T-cell (primary cell): Measurements from ENCODE around the gene CAMK2N1. TPM values are rescaled to one million over a fixed set of nuclear protein-coding genes. Genes with fewer than 3 reads are reported as not detected.

Experiments
- ATAC-seq, 4 experiments: fragments of 200-7000 bp in 3 of 4; fragments of 150-1000 bp in 1 of 4; cut with Tn5 transposase; replicated peaks in 1 of 4; 1 replicate in 3 of 4; 2 replicates in 1 of 4; pipeline ENCODE4 v1.10.0; 2021; ENCODE audit warnings: moderate library complexity in 3 of 4, mild to moderate bottlenecking in 2 of 4, moderate number of reproducible peaks in 1 of 4
- CTCF ChIA-PET, 2 donors: fragments of 300-600 bp; sonication (Branson Sonifier 250); formaldehyde crosslinking; loops; one replicate each; lab custom pipeline; 2022; ENCODE audit warnings: antibody characterized with exemption in 2 of 2; lab: Charles Lee
- POLR2A ChIA-PET, 2 donors: fragments of 300-600 bp; sonication (Branson Sonifier 250); formaldehyde crosslinking; loops; one replicate each; lab custom pipeline; 2022; ENCODE audit warnings: antibody characterized with exemption in 2 of 2; lab: Charles Lee
- DNase-seq, 35 experiments: peaks; one replicate each; pipeline versions ENCODE4 v3.0.0 to v3.0.0-alpha.2; 2013 to 2023
- H3K27ac ChIP-seq: one replicate; pipeline ENCODE4 v1.5.1; 2013; ENCODE audit warnings: low read length
- H3K27me3 ChIP-seq, 2 experiments: replicated peaks in 1 of 2; 1 replicate in 1 of 2; 2 replicates in 1 of 2; pipeline versions ENCODE4 v1.6.1 to v1.7.0; 2013; ENCODE audit warnings: low read length in 1 of 2, mixed read lengths in 1 of 2; ENCODE audit not compliant: control insufficient read depth in 2 of 2, insufficient read depth in 2 of 2; ENCODE audit errors: extremely low read depth in 1 of 2
- H3K36me3 ChIP-seq, 2 donors: 1 replicate in 1 of 2; 2 replicates in 1 of 2; pipeline versions ENCODE4 v1.6.1 to v1.7.0; 2013; ENCODE audit warnings: low read length in 1 of 2; ENCODE audit not compliant: control insufficient read depth in 2 of 2, insufficient read depth in 1 of 2; ENCODE audit errors: extremely low read depth in 1 of 2
- H3K4me1 ChIP-seq, 2 experiments: 1 replicate in 1 of 2; 2 replicates in 1 of 2; pipeline versions ENCODE4 v1.6.1 to v1.7.0; 2013; ENCODE audit warnings: low read length in 2 of 2, mixed read lengths in 1 of 2; ENCODE audit not compliant: insufficient read depth in 2 of 2, control insufficient read depth in 1 of 2; ENCODE audit errors: extremely low read depth in 1 of 2
- H3K4me3 ChIP-seq, 2 donors: 1 replicate in 1 of 2; 2 replicates in 1 of 2; pipeline versions ENCODE4 v1.5.1 to v1.7.0; 2013; ENCODE audit warnings: mild to moderate bottlenecking in 2 of 2, low read length in 1 of 2, moderate library complexity in 1 of 2; ENCODE audit not compliant: control insufficient read depth in 1 of 2; ENCODE audit errors: extremely low read depth in 1 of 2
- H3K9me3 ChIP-seq: 2 replicates; pipeline ENCODE4 v1.7.0; 2013
- H3K27ac Mint-ChIP-seq, 2 donors: one replicate each; pipeline ENCODE4 v1.8.0; 2020 to 2021; ENCODE audit warnings: mild to moderate bottlenecking in 2 of 2, mixed read lengths in 2 of 2
- H3K27me3 Mint-ChIP-seq, 2 donors: one replicate each; pipeline ENCODE4 v1.8.0; 2021 to 2022; ENCODE audit warnings: mixed read lengths in 2 of 2
- H3K36me3 Mint-ChIP-seq: one replicate; pipeline ENCODE4 v1.8.0; 2021; ENCODE audit warnings: mixed read lengths
- H3K4me1 Mint-ChIP-seq, 3 donors: one replicate each; pipeline ENCODE4 v1.8.0; 2020 to 2022; ENCODE audit warnings: mixed read lengths in 3 of 3, mild to moderate bottlenecking in 1 of 3
- H3K4me3 Mint-ChIP-seq, 3 donors: one replicate each; pipeline ENCODE4 v1.8.0; 2020 to 2022; ENCODE audit warnings: mild to moderate bottlenecking in 3 of 3, mixed read lengths in 3 of 3, moderate library complexity in 3 of 3
- H3K9me3 Mint-ChIP-seq, 3 donors: one replicate each; pipeline ENCODE4 v1.8.0; 2020 to 2022; ENCODE audit warnings: mixed read lengths in 3 of 3
- WGBS: methylation state at CpG from one replicate; pipeline ENCODE4 v1.1.5; 2013; ENCODE audit warnings: missing lambda C conversion rate; ENCODE audit not compliant: insufficient coverage; 5-methylcytosine and 5-hydroxymethylcytosine counted together
- total RNA-seq, 35 experiments: library from RNA in 6 of 35; stranded (reverse) in 6 of 35; fragments of 120-200 nt in 1 of 35; gene quantifications; one replicate each; pipeline versions ENCODE4 v1.2.1 to v1.2.4 and lab custom pipeline; 2013 to 2026

Gene CAMK2N1
- total RNA-seq, 5 donors from 2014 or later (not counting 1 experiment from before 2014, with no cell fraction given): 2.5 to 7.9 (median 7.1) TPM

GRCh38 chr1:20447794-20448193 is 38.2 kb downstream of the CAMK2N1 start:
- Histone ChIP-seq H3K27ac (no peak overlapping the region), H3K4me1 (no peaks in the 10 kb centered on the region), H3K9me3 (no peaks in the 10 kb centered on the region), H3K4me3 (no peak overlapping the region), H3K27me3 (peaks cover 0 to 26% of the 10 kb centered on the region in 2 experiments), H3K36me3 (no peaks in the 10 kb centered on the region)
- WGBS: 90% methylated on average over 6 of the region's 7 CpGs
- no peaks in the 10 kb centered on the region for H3K9me3 Mint-ChIP-seq
- no peaks in the 10 kb centered on the region for H3K4me1 Mint-ChIP-seq
- H3K27me3 Mint-ChIP-seq: peaks cover 14 to 39% of the 10 kb centered on the region in 2 donors
- no peak overlapping the region for H3K4me3 Mint-ChIP-seq
- no peak for DNase-seq
- no peak for ATAC-seq
- POLR2A ChIA-PET: no interaction called here
- CTCF ChIA-PET: no interaction called here
- H3K27ac Mint-ChIP-seq: no peak overlapping the region
- no peaks in the 10 kb centered on the region for H3K36me3 Mint-ChIP-seq

- ATAC-seq (no peak), DNase-seq (no peak)
- Mint-ChIP-seq H3K27me3 (peaks cover 14 to 34% of the 10 kb centered on the region in 2 donors), H3K9me3 (no peaks in the 10 kb centered on the region), H3K4me1 (no peaks in the 10 kb centered on the region), H3K4me3 (no peak overlapping the region), H3K27ac (no peak overlapping the region), H3K36me3 (no peaks in the 10 kb centered on the region)
- Histone ChIP-seq H3K27me3 (peaks cover 0 to 21% of the 10 kb centered on the region in 2 experiments), H3K27ac (no peak overlapping the region), H3K9me3 (no peaks in the 10 kb centered on the region), H3K4me3 (no peak overlapping the region), H3K36me3 (no peaks in the 10 kb centered on the region), H3K4me1 (no peaks in the 10 kb centered on the region)
- POLR2A ChIA-PET: no interaction called here
- 67% methylated on average over 3 of the region's 7 CpGs for WGBS
- CTCF ChIA-PET: no interaction called here
These were observed 39.2 kb downstream of the CAMK2N1 start for GRCh38 chr1:20446796-20447195.

- no peak for DNase-seq
- peaks cover 14 to 30% of the 10 kb centered on the region in 2 donors for H3K27me3 Mint-ChIP-seq
- CTCF ChIA-PET: no interaction called here
These were observed 40.1 kb downstream of the CAMK2N1 start for GRCh38 chr1:20445956-20446355.

GRCh38 chr1:20443703-20444586 is 42.1 kb downstream of the CAMK2N1 start:
- Mint-ChIP-seq H3K4me3 (no peak overlapping the region), H3K36me3 (no peaks in the 10 kb centered on the region), H3K27ac (no peak overlapping the region), H3K27me3 (peaks cover 14 to 15% of the 10 kb centered on the region in 2 donors), H3K9me3 (no peaks in the 10 kb centered on the region), H3K4me1 (peaks cover 0 to 2% (median 1%) of the 10 kb centered on the region in 3 donors)
- POLR2A ChIA-PET: no interaction called here
- no peak for DNase-seq
- no peak overlapping the region for H3K4me3 ChIP-seq
- ATAC-seq: no peak
- H3K27ac ChIP-seq: no peak overlapping the region
- 66% methylated on average over 9 of the region's 11 CpGs for WGBS
- no peaks in the 10 kb centered on the region for H3K9me3 ChIP-seq
- H3K4me1 ChIP-seq: peaks cover 0 to 4% of the 10 kb centered on the region in 2 experiments
- CTCF ChIA-PET: no interaction called here
- H3K27me3 ChIP-seq: peaks cover 0 to 11% of the 10 kb centered on the region in 2 experiments
- H3K36me3 ChIP-seq: no peaks in the 10 kb centered on the region

More at GRCh38 chr1:20445956-20446355, 40.1 kb downstream of the CAMK2N1 start:
- Mint-ChIP-seq H3K4me3 (no peak overlapping the region), H3K36me3 (no peaks in the 10 kb centered on the region), H3K9me3 (no peaks in the 10 kb centered on the region), H3K4me1 (no peaks in the 10 kb centered on the region), H3K27ac (no peak overlapping the region)
- 77% methylated on average over 5 of the region's 6 CpGs for WGBS
- no peaks in the 10 kb centered on the region for H3K36me3 ChIP-seq
- H3K4me3 ChIP-seq: no peak overlapping the region
- no peaks in the 10 kb centered on the region for H3K9me3 ChIP-seq
- H3K4me1 ChIP-seq: peaks cover 0 to under 1% of the 10 kb centered on the region in 2 experiments
- H3K27ac ChIP-seq: no peak overlapping the region
- peaks cover 0 to 15% of the 10 kb centered on the region in 2 experiments for H3K27me3 ChIP-seq
- POLR2A ChIA-PET: no interaction called here
- ATAC-seq: no peak

- CTCF ChIA-PET: no interaction called here
- Mint-ChIP-seq H3K27me3 (peaks cover 11 to 18% of the 10 kb centered on the region in 2 donors), H3K4me1 (peaks cover 0 to 2% (median 1%) of the 10 kb centered on the region in 3 donors), H3K36me3 (no peaks in the 10 kb centered on the region), H3K9me3 (no peaks in the 10 kb centered on the region), H3K4me3 (no peak overlapping the region), H3K27ac (no peak overlapping the region)
- H3K4me1 ChIP-seq: peaks cover 0 to 4% of the 10 kb centered on the region in 2 experiments
- peaks cover 0 to 11% of the 10 kb centered on the region in 2 experiments for H3K27me3 ChIP-seq
- DNase-seq (no peak), ATAC-seq (no peak)
- H3K36me3 ChIP-seq: no peaks in the 10 kb centered on the region
- no peaks in the 10 kb centered on the region for H3K9me3 ChIP-seq
- no peak overlapping the region for H3K4me3 ChIP-seq
- POLR2A ChIA-PET: no interaction called here
- WGBS: 66% methylated on average over 3 of the region's 5 CpGs
- H3K27ac ChIP-seq: no peak overlapping the region
These were observed 42.9 kb downstream of the CAMK2N1 start for GRCh38 chr1:20442920-20443625.

- H3K27me3 Mint-ChIP-seq: peaks cover 15 to 20% of the 10 kb centered on the region in 2 donors
- H3K4me1 ChIP-seq: peaks cover 0 to 4% of the 10 kb centered on the region in 2 experiments
- WGBS: 14% methylated on average over 1 of the region's 6 CpGs
- no peak overlapping the region for H3K27ac Mint-ChIP-seq
- no peak overlapping the region for H3K4me3 ChIP-seq
- no peaks in the 10 kb centered on the region for H3K36me3 Mint-ChIP-seq
- peaks cover 0 to 2% (median 1%) of the 10 kb centered on the region in 3 donors for H3K4me1 Mint-ChIP-seq
- no peaks in the 10 kb centered on the region for H3K36me3 ChIP-seq
- no peaks in the 10 kb centered on the region for H3K9me3 ChIP-seq
- no peak overlapping the region for H3K27ac ChIP-seq
- CTCF ChIA-PET: interaction anchor here in 1 of 2 donors (0.6 kb wide), 1 partner anchor 94 kb away, joined by 3 read pairs; no protein-coding TSS in a partner anchor
- DNase-seq (peak in 33 of 35 experiments; percentile 6 to 56 (median 28)), ATAC-seq (peak; percentile 43 to 84 (median 64))
- POLR2A ChIA-PET: no interaction called here
- H3K27me3 ChIP-seq: peaks cover 0 to 12% of the 10 kb centered on the region in 2 experiments
- no peaks in the 10 kb centered on the region for H3K9me3 Mint-ChIP-seq
- H3K4me3 Mint-ChIP-seq: no peak overlapping the region
These were observed 45.2 kb downstream of the CAMK2N1 start for GRCh38 chr1:20440785-20441200.
